Measurements from ENCODE around the gene LSR. TPM values are rescaled to one million over a fixed set of nuclear protein-coding genes. Genes with fewer than 3 reads are reported as not detected.

LSR gene
- polyA plus RNA-seq, 1 donor from 2014 or later: not detected

- H3K9me3 ChIP-seq (ENCODE audit: low read length): no peaks in the 10 kb centered on the region
- TF ChIP-seq SMC3 (conservative IDR thresholded peaks at IDR 0.05; ENCODE audit: poor library complexity) (no peak), TAF1 (IDR thresholded peaks at IDR 0.05; ENCODE audit: low read depth) (no peak), RAD21 (conservative IDR thresholded peaks at IDR 0.05) (no peak), EZH2 (IDR thresholded peaks at IDR 0.05; ENCODE audit: borderline replicate concordance, insufficient read depth, low read length, poor library complexity, severe bottlenecking) (no peak), CTCF (IDR thresholded peaks at IDR 0.05; ENCODE audit: poor library complexity, severe bottlenecking) (no peak), MXI1 (conservative IDR thresholded peaks at IDR 0.05; ENCODE audit: poor library complexity, severe bottlenecking) (no peak), REST (IDR thresholded peaks at IDR 0.05; ENCODE audit: borderline replicate concordance) (no peak), EP300 (conservative IDR thresholded peaks at IDR 0.05; ENCODE audit: poor library complexity, severe bottlenecking) (no peak), POLR2AphosphoS5 (IDR thresholded peaks at IDR 0.05) (no peak)
- no peaks in the 10 kb centered on the region for H3K36me3 ChIP-seq (ENCODE audit: insufficient read depth, low read length)
- H3K27ac ChIP-seq (ENCODE audit: low read length): no peak overlapping the region
- H3K4me2 ChIP-seq (ENCODE audit: low read length): no peak overlapping the region
- H4K20me1 ChIP-seq (ENCODE audit: insufficient read depth): no peaks in the 10 kb centered on the region
- no peaks in the 10 kb centered on the region for H3F3A ChIP-seq (ENCODE audit: insufficient read depth, low read length, poor library complexity, severe bottlenecking)
- H2AFZ ChIP-seq (ENCODE audit: low read depth, low read length): no peak overlapping the region
- H3K79me2 ChIP-seq (replicated peaks; ENCODE audit: insufficient read depth, low read length): no peaks in the 10 kb centered on the region
- H3K4me3 ChIP-seq (ENCODE audit: low read length): no peak overlapping the region
- no peak overlapping the region for H3K9ac ChIP-seq (ENCODE audit: low read length)
- H3K27me3 ChIP-seq (ENCODE audit: insufficient read depth, low read depth, low read length): no peaks in the 10 kb centered on the region
- H3K9me2 ChIP-seq (ENCODE audit: insufficient read depth, low read length): no peaks in the 10 kb centered on the region
These were observed 22.9 kb upstream of the LSR start for GRCh38 chr19:35225951-35226350.

- H4K20me1 ChIP-seq (ENCODE audit: insufficient read depth): no peaks in the 10 kb centered on the region
- no peak overlapping the region for H3K4me3 ChIP-seq (ENCODE audit: low read length)
- H3K27ac ChIP-seq (ENCODE audit: low read length): no peak overlapping the region
- no peaks in the 10 kb centered on the region for H3F3A ChIP-seq (ENCODE audit: insufficient read depth, low read length, poor library complexity, severe bottlenecking)
- no peak overlapping the region for H2AFZ ChIP-seq (ENCODE audit: low read depth, low read length)
- H3K27me3 ChIP-seq (ENCODE audit: insufficient read depth, low read depth, low read length): no peaks in the 10 kb centered on the region
- H3K36me3 ChIP-seq (ENCODE audit: insufficient read depth, low read length): no peaks in the 10 kb centered on the region
- TF ChIP-seq SMC3 (conservative IDR thresholded peaks at IDR 0.05; ENCODE audit: poor library complexity) (no peak), MXI1 (conservative IDR thresholded peaks at IDR 0.05; ENCODE audit: poor library complexity, severe bottlenecking) (no peak), EP300 (conservative IDR thresholded peaks at IDR 0.05; ENCODE audit: poor library complexity, severe bottlenecking) (no peak), POLR2AphosphoS5 (IDR thresholded peaks at IDR 0.05) (no peak), EZH2 (IDR thresholded peaks at IDR 0.05; ENCODE audit: borderline replicate concordance, insufficient read depth, low read length, poor library complexity, severe bottlenecking) (no peak), CTCF (IDR thresholded peaks at IDR 0.05; ENCODE audit: poor library complexity, severe bottlenecking) (no peak), REST (IDR thresholded peaks at IDR 0.05; ENCODE audit: borderline replicate concordance) (no peak), TAF1 (IDR thresholded peaks at IDR 0.05; ENCODE audit: low read depth) (no peak), RAD21 (conservative IDR thresholded peaks at IDR 0.05) (no peak)
- no peaks in the 10 kb centered on the region for H3K79me2 ChIP-seq (replicated peaks; ENCODE audit: insufficient read depth, low read length)
- H3K4me2 ChIP-seq (ENCODE audit: low read length): no peak overlapping the region
- no peak overlapping the region for H3K9ac ChIP-seq (ENCODE audit: low read length)
- no peaks in the 10 kb centered on the region for H3K9me3 ChIP-seq (ENCODE audit: low read length)
- no peaks in the 10 kb centered on the region for H3K9me2 ChIP-seq (ENCODE audit: insufficient read depth, low read length)
These were observed 22.1 kb upstream of the LSR start for GRCh38 chr19:35226748-35227147.
